K562 (cell line): ENCODE results near the gene RGS12. TPM values are rescaled to one million over a fixed set of nuclear protein-coding genes. Genes with fewer than 3 reads are reported as not detected.
A peak's percentile ranks its signal among the peaks of the same experiment; 100 is the strongest.

Experiments used
- ARHGAP35 ChIP-seq: fragments of 450-650 bp; IDR thresholded peaks from 2 replicates; pipeline ENCODE4 v1.6.1; 2018; ENCODE audit not compliant: partially characterized antibody
- ARID1B ChIP-seq: fragments of 450-650 bp; IDR thresholded peaks from 2 replicates; pipeline ENCODE4 v1.6.1; 2016; ENCODE audit warnings: antibody characterized with exemption, mild to moderate bottlenecking, inconsistent platforms
- CBFB ChIP-seq: sonication (generic); formaldehyde crosslinking; IDR thresholded peaks from 2 replicates; pipeline ENCODE4 v1.4.0; 2020; ENCODE audit warnings: mild to moderate bottlenecking, missing genetic modification reagents
- CREB5 ChIP-seq: fragments of 250-450 bp; sonication (Bioruptor Pico); IDR thresholded peaks from 2 replicates; pipeline ENCODE4 v1.5.0; 2020; ENCODE audit warnings: mild to moderate bottlenecking
- E2F3 ChIP-seq: fragments of 250-450 bp; sonication (Bioruptor Pico); IDR thresholded peaks from 2 replicates; pipeline ENCODE4 v1.4.0; 2020; ENCODE audit warnings: mild to moderate bottlenecking
- HCFC1 ChIP-seq: IDR thresholded peaks from 2 replicates; pipeline ENCODE4 v1.6.1; 2012; ENCODE audit warnings: low read depth, low read length, improper control_type of control experiment
- HLTF ChIP-seq: fragments of 450-650 bp; IDR thresholded peaks from 2 replicates; pipeline ENCODE4 v1.6.1; 2016
- NCOA2 ChIP-seq, 2 experiments: fragments of 450-650 bp; IDR thresholded peaks; 2 replicates each; pipeline ENCODE4 v1.6.1; 2018; ENCODE audit warnings: mild to moderate bottlenecking in 2 of 2, moderate library complexity in 1 of 2; ENCODE audit not compliant: partially characterized antibody in 2 of 2
- NCOA6 ChIP-seq: fragments of 450-650 bp; IDR thresholded peaks from 2 replicates; pipeline ENCODE4 v1.6.1; 2017; ENCODE audit warnings: mild to moderate bottlenecking
- NR2C1 ChIP-seq, 2 experiments: fragments of 450-650 bp; IDR thresholded peaks; 2 replicates each; pipeline ENCODE4 v1.6.1; 2017; ENCODE audit warnings: mild to moderate bottlenecking in 2 of 2, antibody characterized with exemption in 1 of 2, inconsistent platforms in 1 of 2, missing compliant biosample characterization in 1 of 2, missing genetic modification characterization in 1 of 2
- SRSF3 ChIP-seq: fragments of 200-400 bp; formaldehyde crosslinking; IDR thresholded peaks from 2 replicates; pipeline ENCODE4 v1.6.1; 2016; ENCODE audit warnings: mild to moderate bottlenecking, low read length, moderate library complexity; ENCODE audit not compliant: insufficient read depth
- TARDBP ChIP-seq: fragments of 450-650 bp; IDR thresholded peaks from 2 replicates; pipeline ENCODE4 v1.6.1; 2016
- TFAP4 ChIP-seq: sonication (generic); formaldehyde crosslinking; IDR thresholded peaks from 2 replicates; pipeline ENCODE4 v1.8.0; 2022; ENCODE audit warnings: missing genetic modification reagents, mild to moderate bottlenecking, moderate library complexity, borderline replicate concordance
- THAP7 ChIP-seq: fragments of 250-450 bp; sonication (Bioruptor Pico); IDR thresholded peaks from 2 replicates; pipeline ENCODE4 v1.5.0; 2021
- TRIM25 ChIP-seq: fragments of 450-650 bp; IDR thresholded peaks from 2 replicates; pipeline ENCODE4 v1.7.0; 2016; ENCODE audit warnings: borderline replicate concordance
- ZBTB7A ChIP-seq: IDR thresholded peaks from 2 replicates; pipeline ENCODE4 v1.6.1; 2011; ENCODE audit warnings: low read depth, mild to moderate bottlenecking, low read length, moderate library complexity, borderline replicate concordance; ENCODE audit not compliant: control insufficient read depth
- ZC3H8 ChIP-seq: fragments of 450-650 bp; IDR thresholded peaks from 2 replicates; pipeline ENCODE4 v1.6.1; 2017
- ZNF224 ChIP-seq: sonication (generic); formaldehyde crosslinking; IDR thresholded peaks from 2 replicates; pipeline ENCODE4 v1.8.0; 2022; ENCODE audit warnings: mild to moderate bottlenecking, missing genetic modification reagents
- ZNF561 ChIP-seq: fragments of 450-650 bp; formaldehyde crosslinking; conservative IDR thresholded peaks from 2 replicates; pipeline ENCODE4 v1.4.0; 2020; ENCODE audit warnings: mild to moderate bottlenecking, moderate library complexity
- ZSCAN32 ChIP-seq: fragments of 450-650 bp; formaldehyde crosslinking; IDR thresholded peaks from 2 replicates; pipeline ENCODE4 v1.4.0; 2020; ENCODE audit warnings: mild to moderate bottlenecking, moderate library complexity
- polyA plus RNA-seq, 8 experiments: library from polyadenylated mRNA; depleted of rRNA in 4 of 8; stranded (reverse) in 5 of 8; unstranded in 3 of 8; fragments of >200 nt; fragmentation: Nextera tagmentation in 2 of 8; fragmentation: Illumina TruSeq in 1 of 8; extraction: Ambion mirVana in 2 of 8; extraction: Trizol in 1 of 8; gene quantifications; 2 replicates each; pipeline versions ENCODE4 v1.2.1 to v1.2.3, GENCODE V29; 2011 to 2014; ENCODE audit warnings: inconsistent platforms in 1 of 8, missing spikeins in 1 of 8
- total RNA-seq, 7 experiments: library from RNA; depleted of rRNA in 6 of 7; stranded (reverse); fragments of >200 nt in 6 of 7; fragmentation: Illumina TruSeq in 2 of 7; extraction: Trizol in 2 of 7; gene quantifications; 2 replicates each; pipeline versions ENCODE4 v1.2.1 to v1.2.3, GENCODE V29; 2011 to 2021; ENCODE audit warnings: low replicate concordance in 1 of 7
- TF ChIP-seq, protein P1 (sequence below), 2 experiments: fragments of 200-800 bp in 1 of 2; sonication (Bioruptor generic) in 1 of 2; sonication (generic) in 1 of 2; formaldehyde crosslinking in 1 of 2; IDR thresholded peaks in 1 of 2; conservative IDR thresholded peaks in 1 of 2; 2 replicates each; pipeline versions ENCODE4 v1.5.0 to v1.6.1; 2016 to 2020; ENCODE audit warnings: missing compliant biosample characterization in 1 of 2, missing genetic modification characterization in 1 of 2, missing genetic modification reagents in 1 of 2
- TF ChIP-seq, protein P2 (sequence below): fragments of 250-450 bp; sonication (Bioruptor Pico); IDR thresholded peaks from 2 replicates; pipeline ENCODE4 v1.6.1; 2021; ENCODE audit warnings: mild to moderate bottlenecking

RGS12 gene
- total and polyA plus RNA-seq, 9 of the 15 experiments (the other 6 are each of a cell fraction or from before 2014, with no cell fraction given): 0.30 to 8.8 (median 5.5) TPM

GRCh38 chr4:3305610-3306371 lies 13.0 kb downstream of the RGS12 start (continued):
- no peak for TF ChIP-seq E2F3 (CRISPR knock-in tag)
- no peak for TF ChIP-seq ZNF561
- TF ChIP-seq, protein P1, sequence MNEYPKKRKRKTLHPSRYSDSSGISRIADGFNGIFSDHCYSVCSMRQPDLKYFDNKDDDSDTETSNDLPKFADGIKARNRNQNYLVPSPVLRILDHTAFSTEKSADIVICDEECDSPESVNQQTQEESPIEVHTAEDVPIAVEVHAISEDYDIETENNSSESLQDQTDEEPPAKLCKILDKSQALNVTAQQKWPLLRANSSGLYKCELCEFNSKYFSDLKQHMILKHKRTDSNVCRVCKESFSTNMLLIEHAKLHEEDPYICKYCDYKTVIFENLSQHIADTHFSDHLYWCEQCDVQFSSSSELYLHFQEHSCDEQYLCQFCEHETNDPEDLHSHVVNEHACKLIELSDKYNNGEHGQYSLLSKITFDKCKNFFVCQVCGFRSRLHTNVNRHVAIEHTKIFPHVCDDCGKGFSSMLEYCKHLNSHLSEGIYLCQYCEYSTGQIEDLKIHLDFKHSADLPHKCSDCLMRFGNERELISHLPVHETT (CRISPR knock-in tag; conservative IDR thresholded peaks at IDR 0.05 in 1 of 2, IDR thresholded peaks at IDR 0.05 in 1 of 2): peak in 1 of 2 experiments; percentile 56; a peak in 1 of 4 replicates
- TF ChIP-seq TFAP4 (CRISPR knock-in tag): 0 out of 2 replicates have a peak, but pooled peaks have one; percentile 61
- no peak for TF ChIP-seq SRSF3
- TF ChIP-seq HLTF: no peak
- TF ChIP-seq ZNF224 (CRISPR knock-in tag): no peak
- no peak for TF ChIP-seq HCFC1
- no peak for TF ChIP-seq NCOA2 (IDR thresholded peaks at IDR 0.05; ENCODE audit: partially characterized antibody in 2 of 2)
- no peak for TF ChIP-seq NR2C1 (IDR thresholded peaks at IDR 0.05)
- peak; percentile 65; the same call in 1 of the 2 replicates for TF ChIP-seq NR2C1 (tag; IDR thresholded peaks at IDR 0.05)
- no peak for TF ChIP-seq NCOA6
- no peak for TF ChIP-seq THAP7
- no peak for TF ChIP-seq TRIM25
- no peak for TF ChIP-seq ZBTB7A
- TF ChIP-seq CREB5 (CRISPR knock-in tag): no peak
- TF ChIP-seq TARDBP: no peak
- peak; percentile 88 for TF ChIP-seq ARID1B
- TF ChIP-seq ARHGAP35: no peak
- TF ChIP-seq ZC3H8: no peak
- TF ChIP-seq ZSCAN32: no peak
- TF ChIP-seq CBFB (CRISPR knock-in tag): no peak
- TF ChIP-seq, protein P2, sequence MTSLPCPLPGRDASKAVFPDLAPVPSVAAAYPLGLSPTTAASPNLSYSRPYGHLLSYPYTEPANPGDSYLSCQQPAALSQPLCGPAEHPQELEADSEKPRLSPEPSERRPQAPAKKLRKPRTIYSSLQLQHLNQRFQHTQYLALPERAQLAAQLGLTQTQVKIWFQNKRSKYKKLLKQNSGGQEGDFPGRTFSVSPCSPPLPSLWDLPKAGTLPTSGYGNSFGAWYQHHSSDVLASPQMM: no peak
